Thyroid gland (tissue), 4 donors: ENCODE results near the gene CDK16. TPM values are rescaled to one million over a fixed set of nuclear protein-coding genes. Genes with fewer than 3 reads are reported as not detected.

Experiments used
- DNase-seq, 2 donors: peaks; one replicate each; pipeline ENCODE4 v3.0.0-alpha.2; 2019
- H3K27ac ChIP-seq, 3 donors: fragments of 200-600 bp; sonication (generic); 1 replicate in 2 of 3; 2 replicates in 1 of 3; pipeline ENCODE4 v1.5.1; 2016 to 2019; ENCODE audit warnings: mild to moderate bottlenecking in 1 of 3, moderate library complexity in 1 of 3
- H3K27me3 ChIP-seq: fragments of 200-600 bp; sonication (generic); one replicate; pipeline ENCODE4 v1.5.1; 2019
- H3K36me3 ChIP-seq, 2 donors: fragments of 200-600 bp; sonication (generic); one replicate each; pipeline ENCODE4 v1.5.1; 2016 to 2019
- H3K4me1 ChIP-seq, 2 donors: fragments of 200-600 bp; sonication (generic); one replicate each; pipeline ENCODE4 v1.5.1; 2017 to 2019
- H3K4me3 ChIP-seq, 3 donors: fragments of 200-600 bp; sonication (generic); replicated peaks in 1 of 3; 1 replicate in 2 of 3; 2 replicates in 1 of 3; pipeline ENCODE4 v1.5.1; 2016; ENCODE audit warnings: mild to moderate bottlenecking in 1 of 3
- H3K9me3 ChIP-seq: fragments of 200-600 bp; sonication (generic); one replicate; pipeline ENCODE4 v1.5.1; 2017
- POLR2A ChIP-seq, 2 donors: fragments of 450-650 bp; IDR thresholded peaks; one replicate each; pipeline ENCODE4 v1.6.1; 2017; ENCODE audit warnings: antibody characterized with exemption in 2 of 2, mild to moderate bottlenecking in 2 of 2, moderate library complexity in 1 of 2
- WGBS, 2 donors: methylation state at CpG; one replicate each; pipeline ENCODE4 v1.1.5; 2017; 5-methylcytosine and 5-hydroxymethylcytosine counted together
- intact Hi-C: fragments of 100-400 bp; cut with DNase I; formaldehyde crosslinking; loops from one replicate; pipeline ENCODE4 v1.15.1; 2023
- total RNA-seq, 4 donors: library from RNA; depleted of rRNA; stranded (reverse); fragments of >200 nt; gene quantifications; one replicate each; pipeline ENCODE4 v1.2.3, GENCODE V29; 2016
- TF ChIP-seq, protein P1 (sequence below), 6 experiments: fragments of 200-600 bp in 3 of 6; fragments of 450-650 bp in 3 of 6; sonication (generic) in 3 of 6; IDR thresholded peaks; one replicate each; pipeline ENCODE4 v1.5.1; 2016 to 2019; ENCODE audit warnings: antibody characterized with exemption in 6 of 6, mild to moderate bottlenecking in 2 of 6, inconsistent platforms in 1 of 6, moderate library complexity in 1 of 6

Gene CDK16
- total RNA-seq, 4 donors from 2014 or later: 76.6 to 111 (median 93.7) TPM

DNA sequence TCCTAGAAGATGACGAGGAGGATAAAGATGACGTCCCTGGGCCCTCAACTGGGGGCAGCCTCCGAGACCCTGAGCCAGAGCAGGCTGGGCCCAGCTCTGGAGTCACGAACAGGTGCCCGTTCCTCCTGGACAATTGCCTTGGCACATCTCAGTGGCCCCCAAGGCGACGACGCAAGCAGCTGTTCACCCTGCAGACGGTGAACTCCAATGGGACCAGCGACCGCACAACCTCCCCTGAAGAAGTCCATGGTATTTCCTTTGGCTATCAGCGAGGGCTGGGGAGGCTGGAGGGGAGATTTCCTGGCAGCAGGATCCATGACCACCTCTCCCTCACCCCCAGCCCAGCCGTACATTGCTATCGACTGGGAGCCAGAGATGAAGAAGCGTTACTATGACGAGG, 26.2 kb downstream of the CDK16 start:
- intact Hi-C loops: no loop called here
- no peaks in the 10 kb centered on the region for H3K27me3 ChIP-seq
- WGBS, 2 donors: 94% methylated on average over 11 of the region's 16 CpGs; no CpG with 5 or more reads in 1 of the 2 donors
- no peaks in the 10 kb centered on the region for H3K4me1 ChIP-seq
- no peak for DNase-seq
- no peak overlapping the region for H3K4me3 ChIP-seq
- no peaks in the 10 kb centered on the region for H3K9me3 ChIP-seq
- H3K36me3 ChIP-seq: peaks cover 13 to 49% of the 10 kb centered on the region in 2 donors
- no peak overlapping the region for H3K27ac ChIP-seq
- TF ChIP-seq, protein P1, sequence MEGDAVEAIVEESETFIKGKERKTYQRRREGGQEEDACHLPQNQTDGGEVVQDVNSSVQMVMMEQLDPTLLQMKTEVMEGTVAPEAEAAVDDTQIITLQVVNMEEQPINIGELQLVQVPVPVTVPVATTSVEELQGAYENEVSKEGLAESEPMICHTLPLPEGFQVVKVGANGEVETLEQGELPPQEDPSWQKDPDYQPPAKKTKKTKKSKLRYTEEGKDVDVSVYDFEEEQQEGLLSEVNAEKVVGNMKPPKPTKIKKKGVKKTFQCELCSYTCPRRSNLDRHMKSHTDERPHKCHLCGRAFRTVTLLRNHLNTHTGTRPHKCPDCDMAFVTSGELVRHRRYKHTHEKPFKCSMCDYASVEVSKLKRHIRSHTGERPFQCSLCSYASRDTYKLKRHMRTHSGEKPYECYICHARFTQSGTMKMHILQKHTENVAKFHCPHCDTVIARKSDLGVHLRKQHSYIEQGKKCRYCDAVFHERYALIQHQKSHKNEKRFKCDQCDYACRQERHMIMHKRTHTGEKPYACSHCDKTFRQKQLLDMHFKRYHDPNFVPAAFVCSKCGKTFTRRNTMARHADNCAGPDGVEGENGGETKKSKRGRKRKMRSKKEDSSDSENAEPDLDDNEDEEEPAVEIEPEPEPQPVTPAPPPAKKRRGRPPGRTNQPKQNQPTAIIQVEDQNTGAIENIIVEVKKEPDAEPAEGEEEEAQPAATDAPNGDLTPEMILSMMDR (IDR thresholded peaks at IDR 0.05): no peak
- TF ChIP-seq POLR2A (IDR thresholded peaks at IDR 0.05): no peak

DNA sequence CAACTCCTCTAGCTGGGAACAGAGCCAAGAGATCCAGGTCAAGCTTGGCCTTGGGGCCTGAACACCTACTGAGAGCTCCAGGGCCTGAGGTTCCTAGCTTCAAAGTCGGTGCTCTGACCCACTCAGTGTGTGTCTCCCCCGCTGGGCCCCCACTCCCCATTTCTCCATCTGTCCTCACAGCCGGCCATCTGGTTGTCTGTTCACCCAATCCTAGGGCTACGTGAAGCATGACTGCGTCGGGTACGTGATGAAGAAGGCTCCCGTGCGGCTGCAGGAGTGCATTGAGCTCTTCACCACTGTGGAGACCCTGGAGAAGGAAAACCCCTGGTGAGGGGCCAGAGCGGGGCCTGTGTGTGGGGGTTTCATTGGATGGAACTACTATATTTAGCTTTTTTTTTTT, 26.7 kb downstream of the CDK16 start:
- WGBS, 2 donors: 89 to 95% methylated on average over 7 to 8 of the region's 10 CpGs

DNA sequence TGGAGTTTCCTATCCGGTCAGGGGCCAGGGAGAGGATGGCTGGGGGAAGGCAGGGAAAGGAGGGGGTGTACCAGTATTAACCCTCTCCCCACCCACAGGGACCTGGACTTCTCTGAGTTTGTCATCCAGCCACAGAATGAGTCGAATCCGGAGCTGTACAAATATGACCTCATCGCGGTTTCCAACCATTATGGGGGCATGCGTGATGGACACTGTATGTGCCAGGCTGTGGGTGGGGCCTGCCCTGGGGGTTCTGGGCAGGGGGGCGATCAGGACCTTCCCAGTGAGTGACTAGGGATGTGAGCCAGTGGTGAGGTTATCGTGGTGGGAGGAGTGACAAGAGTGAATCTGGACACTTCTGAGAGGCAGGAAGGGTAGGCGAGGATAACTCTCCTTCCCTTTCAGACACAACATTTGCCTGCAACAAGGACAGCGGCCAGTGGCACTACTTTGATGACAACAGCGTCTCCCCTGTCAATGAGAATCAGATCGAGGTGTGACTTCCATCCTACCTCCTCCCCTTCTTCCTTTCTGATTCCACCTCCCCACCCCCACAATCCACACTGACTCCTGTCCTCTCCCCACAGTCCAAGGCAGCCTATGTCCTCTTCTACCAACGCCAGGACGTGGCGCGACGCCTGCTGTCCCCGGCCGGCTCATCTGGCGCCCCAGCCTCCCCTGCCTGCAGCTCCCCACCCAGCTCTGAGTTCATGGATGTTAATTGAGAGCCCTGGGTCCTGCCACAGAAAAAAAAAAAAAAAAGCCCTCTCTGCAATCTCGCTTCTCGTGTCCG, 28.9 kb downstream of the CDK16 start:
- Histone ChIP-seq H3K4me3 (no peak overlapping the region), H3K9me3 (no peaks in the 10 kb centered on the region), H3K4me1 (no peaks in the 10 kb centered on the region), H3K27ac (no peak overlapping the region), H3K36me3 (peaks cover 0 to 28% of the 10 kb centered on the region in 2 donors), H3K27me3 (no peaks in the 10 kb centered on the region)
- intact Hi-C loops: no loop called here
- 87 to 88% methylated on average over 18 to 23 of the region's 23 CpGs for WGBS, 2 donors
- TF ChIP-seq POLR2A (IDR thresholded peaks at IDR 0.05): no peak
- TF ChIP-seq, protein P1 (IDR thresholded peaks at IDR 0.05): no peak
- no peak for DNase-seq

More for the DNA sequence above, 26.7 kb downstream of the CDK16 start:
- peaks cover 11 to 48% of the 10 kb centered on the region in 2 donors for H3K36me3 ChIP-seq
- H3K4me3 ChIP-seq: no peak overlapping the region
- no peaks in the 10 kb centered on the region for H3K9me3 ChIP-seq
- intact Hi-C loops: no loop called here
- H3K27ac ChIP-seq: no peak overlapping the region
- H3K4me1 ChIP-seq: no peaks in the 10 kb centered on the region
- no peak for DNase-seq
- TF ChIP-seq, protein P1 (IDR thresholded peaks at IDR 0.05): no peak
- TF ChIP-seq POLR2A (IDR thresholded peaks at IDR 0.05): no peak
- H3K27me3 ChIP-seq: no peaks in the 10 kb centered on the region

DNA sequence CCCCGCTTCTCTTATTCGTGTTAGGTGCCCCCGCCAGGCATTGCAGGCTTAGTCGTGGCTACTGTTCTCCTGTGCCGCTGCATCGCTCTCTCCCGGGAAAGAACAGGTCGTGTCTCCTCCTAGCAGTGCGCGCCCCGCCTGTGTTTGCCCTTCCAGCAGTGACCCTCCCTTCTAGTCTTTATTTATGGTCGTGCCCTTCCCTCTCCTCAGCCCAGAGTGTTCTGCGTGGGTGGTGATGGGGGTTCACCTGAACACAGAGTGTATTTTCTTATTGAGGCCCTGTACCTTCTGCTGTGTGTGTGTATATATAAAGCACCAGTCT, 29.5 kb downstream of the CDK16 start:
- intact Hi-C loops: no loop called here
- no peak for DNase-seq
- Histone ChIP-seq H3K9me3 (no peaks in the 10 kb centered on the region), H3K36me3 (peaks cover 0 to 24% of the 10 kb centered on the region in 2 donors), H3K27ac (no peak overlapping the region), H3K4me1 (no peaks in the 10 kb centered on the region), H3K27me3 (no peaks in the 10 kb centered on the region), H3K4me3 (no peak overlapping the region)
- WGBS, 2 donors: 89% methylated on average over 13 of the region's 13 CpGs
- TF ChIP-seq, protein P1 (IDR thresholded peaks at IDR 0.05): no peak
- no peak for TF ChIP-seq POLR2A (IDR thresholded peaks at IDR 0.05)

DNA sequence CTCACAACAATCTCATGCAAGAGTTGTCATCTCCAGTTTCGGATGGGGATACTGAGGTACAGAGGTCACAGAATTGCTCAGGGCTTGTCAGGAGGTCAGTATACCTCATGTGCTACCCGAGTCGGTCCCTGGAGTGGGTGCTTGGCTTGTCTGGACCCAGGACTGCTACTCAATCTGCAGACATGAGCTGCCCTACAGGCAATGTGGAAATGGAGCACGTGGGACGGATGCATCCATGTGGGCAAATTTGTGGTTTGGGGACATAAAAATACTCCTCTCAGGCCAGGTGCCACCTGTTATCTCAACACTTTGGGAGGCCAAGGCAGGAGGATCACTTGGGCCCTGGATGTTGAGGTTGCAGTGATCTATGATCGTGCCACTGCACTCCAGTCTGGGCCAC, 30.1 kb downstream of the CDK16 start:
- H3K4me1 ChIP-seq: no peaks in the 10 kb centered on the region
- intact Hi-C loops: no loop called here
- no peaks in the 10 kb centered on the region for H3K27me3 ChIP-seq
- no peak overlapping the region for H3K4me3 ChIP-seq
- no peak for DNase-seq
- H3K9me3 ChIP-seq: no peaks in the 10 kb centered on the region
- 89 to 100% methylated on average over 1 to 2 of the region's 6 CpGs for WGBS, 2 donors
- peaks cover 0 to 19% of the 10 kb centered on the region in 2 donors for H3K36me3 ChIP-seq
- no peak overlapping the region for H3K27ac ChIP-seq
- TF ChIP-seq, protein P1 (IDR thresholded peaks at IDR 0.05): no peak
